ENCODE data around the gene NT5C1A.

NT5C1A gene

DNA sequence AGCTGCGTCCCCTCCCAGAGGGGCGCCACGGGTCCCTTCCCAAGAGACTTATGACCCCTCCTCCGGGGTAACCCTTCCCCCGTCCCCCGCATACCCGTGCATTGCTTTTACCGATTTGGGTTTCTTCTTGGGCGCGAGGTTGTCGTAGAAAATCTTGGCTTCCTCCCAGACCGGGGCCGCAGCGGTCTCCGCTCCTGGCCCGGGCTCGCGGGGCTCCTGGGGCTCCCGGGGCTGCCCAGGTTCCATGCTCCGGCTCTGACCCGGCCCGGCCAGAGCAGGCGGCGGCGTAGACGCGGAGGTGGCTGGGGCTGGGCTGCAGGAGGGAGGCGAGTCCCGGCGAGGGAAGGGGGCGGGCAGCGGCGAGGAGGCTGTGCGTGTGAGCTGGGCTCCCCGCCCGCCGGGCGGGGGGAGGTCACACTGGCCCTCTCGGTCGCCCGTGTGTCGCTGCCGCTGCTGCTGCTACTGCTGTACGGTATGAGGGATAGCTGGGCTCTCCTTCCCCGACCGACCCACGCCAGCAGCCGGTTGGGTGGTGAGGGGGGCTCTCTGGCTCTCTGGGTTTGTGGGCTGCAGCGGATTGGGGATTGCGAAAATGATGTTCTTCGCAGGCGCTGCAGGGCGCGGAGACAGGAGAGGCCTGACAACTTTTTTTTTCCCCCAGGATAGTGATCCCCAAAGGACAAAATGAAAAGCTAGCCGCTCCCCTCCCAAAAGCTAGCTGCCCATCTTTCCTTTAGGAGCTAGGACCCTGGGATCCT, at the start of gene NT5C1A:
Gene NT5C1A, minus strand, starts transcription at position 315 of the 758 bp plus-strand sequence. Its CDS starts 69 bp downstream, at position 246.
- no peak for DNase-seq

DNA sequence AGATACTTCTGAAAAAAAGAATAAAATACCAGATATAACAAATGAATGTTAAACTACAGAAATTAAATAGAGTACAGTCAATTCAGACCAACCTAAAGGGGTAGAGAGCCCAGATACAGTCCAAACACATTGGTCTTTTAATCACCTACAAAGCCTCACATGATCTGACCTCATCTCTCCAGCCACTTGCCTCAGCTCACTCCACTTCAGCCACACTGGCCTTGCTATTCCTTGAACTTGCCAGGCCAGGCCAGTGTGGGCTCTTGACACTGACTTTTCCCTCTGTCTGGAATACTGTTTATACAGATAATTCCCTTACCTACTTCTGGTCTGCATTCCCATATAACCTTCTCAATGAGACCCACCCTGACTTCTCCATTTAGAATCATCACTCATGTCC, 49.8 kb upstream of the NT5C1A start:
- DNase-seq: no peak

DNA sequence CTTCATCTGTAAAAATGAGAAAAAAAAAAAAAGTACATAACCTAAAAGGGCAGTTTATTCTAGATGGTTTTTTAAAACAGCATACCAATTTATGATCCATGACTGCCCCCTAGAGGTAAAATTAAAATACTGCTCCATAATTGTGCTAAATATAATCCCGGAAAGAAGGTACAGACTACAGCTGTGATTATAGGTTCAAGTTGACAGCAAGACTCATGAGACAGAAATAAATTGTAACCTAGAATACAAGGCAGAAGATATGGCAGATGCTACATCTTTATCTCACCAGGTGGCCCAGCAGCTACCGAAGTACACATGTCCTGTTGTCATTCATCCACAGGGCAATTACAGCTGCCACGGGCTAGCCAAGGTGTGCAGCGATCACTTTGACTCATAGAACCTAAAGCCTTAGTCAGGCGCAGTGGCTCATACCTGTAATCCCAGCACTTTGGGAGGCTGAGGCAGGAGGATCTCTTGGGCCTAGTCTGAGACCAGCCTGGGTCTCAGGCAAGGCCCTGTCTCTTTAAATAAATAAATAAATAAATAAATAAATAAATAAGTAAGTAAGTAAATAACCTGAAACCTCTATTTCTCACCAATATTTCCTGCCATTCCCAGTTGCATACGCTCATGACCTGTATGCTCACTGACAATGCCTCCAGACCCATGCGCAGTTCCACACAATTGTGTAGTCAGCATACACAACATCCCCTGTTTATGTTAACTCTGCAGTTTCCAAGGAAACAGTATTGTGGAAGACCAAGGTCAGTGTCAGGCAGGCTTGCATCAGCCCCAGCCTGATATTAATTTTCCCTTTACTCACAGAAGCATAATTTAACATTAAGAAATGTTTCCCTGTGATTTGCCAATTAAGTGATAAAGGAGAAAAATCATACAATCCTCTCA, 48.4 kb upstream of the NT5C1A start:
- peak in 1 of 2 donors; percentile 42 for DNase-seq

DNA sequence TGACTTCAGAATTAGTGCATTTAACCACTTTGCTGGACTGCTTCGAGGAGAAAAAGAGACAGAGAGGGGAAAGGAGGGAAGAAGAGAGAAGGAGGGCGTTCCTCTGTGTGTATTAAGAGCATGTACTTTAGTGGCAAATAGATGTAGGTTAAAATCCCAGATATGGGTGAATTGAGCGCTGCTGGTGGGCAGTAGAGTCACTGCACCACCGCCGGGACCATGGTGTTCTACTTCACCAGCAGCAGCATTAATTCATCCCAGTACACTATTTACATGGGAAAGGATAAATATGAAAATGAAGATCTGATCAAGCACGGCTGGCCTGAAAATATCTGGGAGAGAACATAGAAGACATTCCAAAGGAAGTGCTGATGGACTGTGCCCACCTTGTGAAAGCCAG, 45.9 kb upstream of the NT5C1A start:
- DNase-seq: no peak

DNA sequence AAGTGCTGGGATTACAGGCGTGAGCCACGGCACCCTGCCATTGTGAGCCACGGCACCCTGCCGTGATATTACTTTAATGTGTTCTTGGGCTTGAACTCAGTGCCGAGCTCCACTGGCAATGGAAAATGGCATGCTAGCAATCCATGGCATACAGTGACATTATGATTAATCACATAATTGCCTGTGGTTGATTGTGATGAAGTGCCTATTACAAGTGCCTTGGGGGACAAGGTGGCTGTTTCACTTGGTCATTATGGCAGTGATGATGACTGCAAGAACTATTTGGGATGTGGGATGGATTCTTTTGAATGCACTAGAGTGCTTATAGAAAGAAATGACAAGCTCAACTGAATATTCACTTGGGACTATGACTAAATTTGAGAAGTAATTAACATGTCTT, 41.6 kb upstream of the NT5C1A start:
- DNase-seq: no peak

DNA sequence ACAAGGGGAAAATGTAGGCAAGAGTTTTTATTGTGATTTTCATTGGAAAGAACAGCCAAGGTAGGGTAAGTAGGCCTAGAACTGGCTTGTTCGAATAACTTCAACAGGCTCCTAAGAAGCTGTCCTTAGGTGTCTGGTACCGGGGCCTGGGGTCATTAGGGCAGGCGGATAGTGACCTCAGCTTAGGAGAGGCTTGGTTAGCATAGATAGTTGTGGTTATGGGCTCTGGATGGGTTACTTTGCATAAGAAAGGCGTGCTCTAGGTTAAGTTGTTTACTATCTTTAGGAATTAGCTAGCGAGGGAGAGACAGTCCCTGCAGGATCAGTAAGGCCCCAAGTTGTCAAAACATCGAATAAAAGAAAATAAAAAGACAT, 40.0 kb upstream of the NT5C1A start:
- no peak for DNase-seq

DNA sequence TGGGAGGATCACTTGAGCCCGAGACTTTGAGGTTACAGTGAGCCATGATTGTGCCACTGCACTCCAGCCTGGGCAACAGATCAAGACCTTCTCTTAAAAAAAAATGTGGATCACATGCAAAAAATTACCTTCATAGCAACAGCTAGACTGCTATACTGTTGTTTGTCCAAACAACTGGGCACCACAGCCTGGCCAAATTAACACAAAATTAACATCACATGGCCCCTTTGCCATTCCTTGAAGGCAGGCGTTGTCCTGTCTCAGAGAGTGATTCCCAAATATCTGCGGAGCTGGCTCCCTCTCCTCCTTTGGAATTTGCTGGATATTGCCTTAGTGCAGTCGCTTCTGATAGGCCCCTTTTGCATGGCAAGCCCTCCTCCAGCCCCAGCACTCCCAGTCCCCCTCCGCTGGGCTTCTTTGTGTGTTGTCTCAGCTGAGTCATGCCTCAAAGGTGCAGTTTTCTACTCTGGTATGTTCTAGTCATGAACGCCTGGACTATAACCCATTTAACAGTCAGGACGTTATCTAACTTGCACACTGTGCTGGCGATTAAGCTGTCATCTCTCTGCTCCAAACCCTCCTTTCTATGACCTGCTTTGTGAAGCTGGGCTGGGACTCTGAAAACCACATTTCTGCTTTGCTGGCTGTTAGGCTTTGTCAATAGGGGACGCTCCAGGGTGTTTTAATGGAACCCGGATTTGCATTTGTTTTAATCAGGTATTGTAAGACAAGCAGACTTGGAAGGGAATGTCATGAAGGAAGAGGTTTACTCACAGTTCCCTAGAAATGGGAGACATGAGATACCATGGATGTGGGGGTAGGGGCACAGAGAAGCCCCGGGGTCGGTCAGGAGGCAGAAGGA, 39.4 kb upstream of the NT5C1A start:
- DNase-seq: no peak

DNA sequence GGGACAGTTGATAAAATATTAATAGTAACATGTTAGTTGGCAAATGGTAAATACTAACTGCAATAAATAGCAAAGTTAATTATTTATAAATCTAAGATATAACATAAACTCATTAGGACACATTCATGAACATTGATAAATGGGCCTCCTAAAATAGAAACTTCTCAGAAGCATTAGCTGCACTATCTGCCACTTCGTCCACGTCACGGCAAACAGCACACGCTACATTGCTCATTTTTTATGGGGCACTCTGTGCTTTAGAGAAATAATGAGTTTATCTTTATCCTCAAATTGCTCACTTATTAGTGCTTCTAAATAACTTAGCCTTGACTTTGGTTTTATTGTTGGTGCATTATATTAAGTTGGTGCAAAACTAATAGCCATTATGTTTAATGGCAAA, 35.6 kb upstream of the NT5C1A start:
- DNase-seq: no peak

DNA sequence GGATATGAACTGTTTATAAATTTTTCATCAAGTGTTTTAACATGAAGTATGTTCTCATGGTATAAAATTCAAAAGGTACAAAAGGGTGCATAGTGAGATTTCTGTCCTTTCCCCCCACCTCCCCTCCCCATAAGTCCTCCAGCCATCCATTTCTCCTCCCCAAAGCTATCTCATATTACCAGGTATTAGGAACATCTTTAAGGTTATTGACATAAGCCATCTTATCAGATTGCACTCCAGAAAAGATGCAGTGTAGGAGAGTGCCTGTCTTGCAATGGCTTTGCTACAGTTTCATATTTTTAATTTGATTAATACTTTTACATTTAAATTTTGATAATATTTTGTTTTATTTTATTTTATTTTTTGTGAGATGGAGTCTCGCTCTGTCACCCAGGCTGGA, 32.9 kb upstream of the NT5C1A start:
- DNase-seq: no peak

DNA sequence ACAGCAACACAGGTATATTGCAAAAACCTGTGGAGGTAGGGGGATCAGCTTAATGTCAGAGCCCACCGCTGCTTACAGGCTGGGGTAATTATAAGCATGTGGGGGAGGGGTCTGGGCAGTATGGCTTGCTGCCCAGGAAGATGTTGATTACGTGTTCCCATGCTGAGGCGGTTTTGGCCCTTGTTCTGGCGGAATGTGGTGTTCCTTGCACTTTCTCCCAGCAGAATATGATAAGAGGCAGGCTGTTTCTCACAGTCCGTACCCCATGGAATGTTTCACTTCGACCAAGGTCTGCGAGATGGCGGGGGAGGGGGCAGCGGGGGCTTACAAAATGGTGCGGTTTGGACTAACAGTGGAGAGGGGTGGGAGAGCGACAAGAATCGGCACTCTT, 29.1 kb upstream of the NT5C1A start:
- DNase-seq: no peak

DNA sequence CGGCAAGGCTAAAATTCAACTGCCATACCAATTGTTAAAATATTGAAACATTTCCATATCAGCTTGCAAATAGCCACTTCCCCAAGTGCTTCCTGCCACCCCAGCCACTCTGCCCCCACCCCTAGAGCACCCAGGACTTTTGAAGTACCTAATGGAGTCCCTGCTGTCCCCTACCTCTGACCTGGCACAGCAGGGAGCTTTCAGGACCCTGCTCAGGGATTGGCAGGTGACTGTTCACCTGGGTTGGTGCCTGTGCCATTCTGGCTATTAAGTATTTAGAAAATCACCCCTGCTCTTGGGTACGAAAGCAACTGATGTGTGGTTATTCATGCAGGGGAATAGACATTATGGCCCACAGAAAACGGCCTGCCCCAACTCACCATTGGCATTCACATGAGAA, 28.4 kb upstream of the NT5C1A start:
- DNase-seq: no peak

DNA sequence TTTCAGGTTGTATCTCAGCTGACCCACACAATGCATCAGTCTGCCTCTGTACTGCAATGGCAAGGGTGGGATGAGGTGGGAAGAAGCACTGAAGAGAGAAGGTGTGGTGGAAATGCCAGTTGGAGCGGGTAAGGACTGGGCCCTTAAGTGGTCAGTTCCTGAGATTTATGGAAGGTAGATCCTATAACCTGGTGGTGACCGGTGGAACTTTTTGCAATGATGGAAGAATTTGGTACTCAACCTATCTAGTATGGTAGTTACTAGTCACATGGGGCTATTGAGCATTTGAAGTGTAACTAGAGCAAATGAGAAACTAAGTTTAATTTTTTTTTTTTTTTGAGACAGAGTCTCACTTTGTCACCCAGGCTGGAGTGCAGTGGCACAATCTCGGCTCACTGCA, 27.5 kb upstream of the NT5C1A start:
- no peak for DNase-seq

DNA sequence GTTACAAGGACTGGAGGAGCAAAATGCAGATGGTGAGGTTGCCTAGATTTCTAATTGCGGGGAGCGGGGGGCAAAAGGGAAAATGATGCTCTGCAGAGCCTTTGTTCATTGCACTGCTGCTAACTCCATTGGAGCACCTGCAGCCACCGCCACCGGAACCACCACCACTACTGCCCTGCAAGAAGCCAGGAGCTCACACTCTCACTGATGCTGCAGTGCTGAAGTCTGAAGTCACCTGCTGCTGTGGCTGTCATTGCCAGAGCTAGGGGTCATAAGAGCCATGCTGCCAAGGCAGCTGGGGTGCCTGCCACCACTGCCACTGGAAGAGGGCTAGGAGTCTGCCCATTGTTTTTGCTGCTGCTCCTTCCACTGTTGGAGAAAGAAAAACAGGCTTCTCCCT, 26.7 kb upstream of the NT5C1A start:
- DNase-seq: no peak

DNA sequence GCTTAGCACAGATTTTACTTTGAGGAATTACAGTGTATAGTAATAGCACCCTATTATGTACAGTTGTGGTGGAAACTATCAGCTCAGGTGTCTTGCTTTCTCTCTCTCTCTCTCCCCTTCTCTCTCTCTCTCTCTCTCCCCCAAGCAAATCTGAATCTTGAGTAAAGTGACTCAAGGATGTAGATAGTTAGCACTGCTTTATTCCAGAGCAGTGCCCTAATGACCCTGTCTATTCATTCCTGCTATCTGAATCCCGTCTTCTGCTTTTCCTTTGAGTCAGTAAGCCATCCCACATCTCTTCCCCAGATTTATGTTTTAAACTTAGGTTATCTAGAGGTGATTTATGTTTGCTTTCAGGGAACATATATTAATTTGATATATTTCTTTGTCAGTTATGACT, 24.5 kb upstream of the NT5C1A start:
- no peak for DNase-seq

DNA sequence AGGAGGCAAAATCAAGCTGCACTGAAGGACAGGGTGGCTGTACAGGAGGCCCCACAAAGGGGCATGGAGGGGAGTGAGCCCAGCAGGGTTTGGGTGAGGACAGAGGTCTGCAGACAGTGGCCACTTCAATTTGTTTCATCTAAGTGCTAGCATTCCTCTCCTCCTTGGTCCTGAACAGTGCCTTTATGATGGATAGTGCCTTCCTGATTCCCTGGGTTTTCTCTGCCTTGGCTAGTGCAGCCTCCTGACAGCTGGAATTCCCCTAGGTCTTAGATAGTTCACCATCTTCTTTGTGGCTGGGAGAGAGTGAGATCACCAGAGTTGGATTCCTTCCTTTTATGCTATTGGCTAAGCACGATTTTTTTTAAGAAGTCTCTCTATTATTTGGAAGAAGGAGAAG, 23.1 kb upstream of the NT5C1A start:
- DNase-seq: no peak

DNA sequence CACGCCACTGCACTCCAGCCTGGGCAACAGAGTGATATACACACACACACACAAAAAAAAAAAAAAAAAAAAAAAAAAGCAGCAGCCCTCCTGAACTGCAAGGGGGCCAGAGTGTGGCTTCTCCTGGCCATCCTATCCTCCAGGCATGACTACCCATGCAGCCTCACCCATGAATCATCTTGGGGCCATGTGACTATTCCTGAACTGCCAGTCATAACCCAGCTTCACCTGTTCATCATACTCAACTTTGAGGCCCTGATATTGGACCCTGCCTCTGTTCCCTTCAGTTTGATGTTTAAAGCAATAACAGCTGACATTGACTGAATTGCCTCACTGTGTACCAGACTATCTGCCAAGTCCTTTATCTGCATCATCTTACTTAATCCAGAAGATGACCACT, 22.1 kb upstream of the NT5C1A start:
- DNase-seq: no peak

DNA sequence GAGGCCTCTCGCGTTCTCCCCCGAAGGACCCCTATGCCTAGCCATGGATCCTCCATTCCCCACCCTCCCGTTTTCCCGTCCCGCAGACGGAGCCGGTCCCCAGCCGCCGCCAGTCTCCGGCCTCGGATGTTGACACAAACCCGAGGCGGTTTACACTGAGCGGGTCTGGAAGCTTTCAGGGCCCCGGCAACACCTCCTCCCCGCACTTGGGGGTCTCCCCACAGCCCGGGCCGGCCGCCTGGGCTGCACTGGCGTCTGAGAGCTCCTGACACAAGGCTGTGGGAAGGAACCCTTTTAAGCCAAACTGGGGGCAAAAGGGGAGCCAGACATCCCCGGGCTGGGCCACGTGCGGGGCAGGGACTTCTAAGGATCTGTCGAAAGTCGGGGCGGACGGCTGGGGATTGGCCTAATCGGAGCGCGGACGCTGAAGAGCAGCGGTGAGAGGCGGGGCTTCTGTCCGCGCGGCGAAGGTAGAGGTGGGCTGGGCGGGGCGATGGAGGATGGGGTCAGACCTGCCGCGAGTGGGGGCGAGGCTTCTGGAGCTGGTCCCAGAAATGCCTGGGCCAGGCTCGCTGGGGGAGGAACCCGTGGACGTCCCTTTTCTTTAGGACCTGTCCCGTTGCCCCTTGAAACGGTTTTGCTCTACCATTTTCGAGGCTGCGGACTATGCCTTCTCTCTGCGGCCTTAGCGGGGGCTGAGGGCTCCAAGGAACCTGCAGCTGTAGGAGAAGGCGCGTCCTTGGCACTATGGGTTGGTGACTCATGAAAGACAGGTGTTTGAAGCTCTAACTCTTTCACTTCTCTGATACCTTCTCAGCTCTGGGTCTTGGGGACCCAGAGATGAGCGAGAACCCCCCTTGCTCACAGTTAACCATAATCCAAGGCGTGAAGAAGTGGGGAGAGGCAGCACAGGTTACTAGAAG, 20.5 kb upstream of the NT5C1A start:
- no peak for DNase-seq

DNA sequence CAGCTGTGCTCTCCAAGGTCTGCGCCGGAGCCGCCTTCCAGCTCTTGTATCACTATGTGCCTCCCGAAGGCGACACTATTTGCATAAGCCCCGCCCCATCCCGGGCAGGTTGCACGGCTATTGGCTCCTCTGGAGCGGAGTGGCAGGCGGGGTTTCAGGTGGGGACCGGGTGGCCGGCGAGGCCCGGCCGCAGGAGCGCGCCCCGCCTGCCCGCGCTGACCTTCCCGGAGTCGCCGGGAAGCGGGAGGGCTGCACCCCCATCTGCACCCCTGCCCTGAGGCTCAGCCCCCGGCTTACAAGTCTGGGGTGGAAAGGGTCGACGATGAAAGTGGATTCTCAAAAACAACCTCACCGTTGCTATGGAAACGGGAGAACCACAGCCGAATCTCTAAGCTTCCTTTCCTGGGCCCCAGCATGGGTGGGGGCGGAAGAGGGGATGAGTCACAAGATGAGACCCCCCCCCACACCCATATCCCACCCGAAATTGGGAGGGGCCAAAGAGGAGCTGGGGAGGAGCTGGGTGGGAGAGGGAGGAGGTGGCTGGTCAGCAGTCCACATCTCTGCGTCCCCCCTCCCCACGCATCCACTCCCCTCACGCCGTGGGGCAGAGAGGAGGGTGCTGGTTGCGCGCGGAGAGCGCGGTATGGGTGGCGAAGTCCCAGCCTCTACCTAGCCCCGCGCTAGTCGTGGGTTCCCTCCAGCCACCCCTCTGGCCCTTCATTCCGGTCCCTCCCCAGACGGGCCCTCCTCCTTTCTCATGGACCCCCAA, 19.7 kb upstream of the NT5C1A start, which contains the start of gene HPCAL4:
Gene HPCAL4, minus strand, starts transcription at position 51 of the 769 bp plus-strand sequence. CDS start 6,830 bp downstream, outside the sequence.
- peak in 1 of 2 donors; percentile 23 for DNase-seq

DNA sequence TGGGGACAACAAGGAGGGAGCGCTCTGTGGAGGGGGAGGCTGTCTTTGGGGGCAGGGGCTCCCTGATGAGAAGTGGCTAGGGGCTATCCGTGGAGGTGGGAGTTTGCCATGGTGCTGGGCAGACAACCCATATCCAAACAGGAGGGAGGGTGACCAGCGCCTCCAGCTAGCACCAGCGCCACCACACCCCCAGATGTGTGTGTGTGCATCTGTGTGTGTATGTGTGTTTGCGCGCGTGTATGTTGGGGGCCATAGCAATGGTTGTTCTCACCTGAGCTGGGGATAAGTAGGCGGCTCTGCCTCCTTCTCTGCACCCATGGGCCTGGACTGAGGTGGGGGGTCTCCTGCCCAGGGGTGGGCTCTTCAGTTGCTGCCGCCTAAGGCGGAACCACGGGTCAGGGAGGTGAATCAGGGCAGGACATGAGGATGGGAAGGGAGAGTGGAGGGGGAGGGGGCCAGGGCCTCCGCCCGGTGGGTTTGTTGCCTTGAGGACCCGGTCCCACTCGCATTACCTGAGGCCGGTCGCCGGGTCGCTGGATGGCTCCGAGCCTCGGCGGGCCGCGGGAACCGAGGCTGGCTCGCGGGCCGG, 19.0 kb upstream of the NT5C1A start:
- DNase-seq: no peak

DNA sequence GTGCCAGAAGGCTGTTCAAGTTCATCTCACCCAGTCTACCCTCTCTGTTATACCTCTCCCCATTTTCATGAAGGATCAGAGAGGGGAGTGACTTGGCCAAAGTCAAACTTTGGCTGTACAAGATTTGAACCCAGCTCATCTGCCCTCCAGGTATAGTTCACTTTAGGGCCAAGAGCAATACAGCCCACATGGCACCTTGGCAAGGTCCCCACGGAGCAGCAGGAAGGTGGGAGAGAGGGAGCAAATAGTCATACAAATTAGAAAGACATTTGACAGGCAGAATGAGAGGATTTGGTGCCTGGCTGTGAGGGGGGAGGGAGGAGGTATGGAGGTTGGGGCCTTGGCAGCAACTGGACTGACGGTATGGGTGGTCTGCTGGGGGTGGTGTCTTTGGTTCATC, 18.3 kb upstream of the NT5C1A start:
- no peak for DNase-seq

DNA sequence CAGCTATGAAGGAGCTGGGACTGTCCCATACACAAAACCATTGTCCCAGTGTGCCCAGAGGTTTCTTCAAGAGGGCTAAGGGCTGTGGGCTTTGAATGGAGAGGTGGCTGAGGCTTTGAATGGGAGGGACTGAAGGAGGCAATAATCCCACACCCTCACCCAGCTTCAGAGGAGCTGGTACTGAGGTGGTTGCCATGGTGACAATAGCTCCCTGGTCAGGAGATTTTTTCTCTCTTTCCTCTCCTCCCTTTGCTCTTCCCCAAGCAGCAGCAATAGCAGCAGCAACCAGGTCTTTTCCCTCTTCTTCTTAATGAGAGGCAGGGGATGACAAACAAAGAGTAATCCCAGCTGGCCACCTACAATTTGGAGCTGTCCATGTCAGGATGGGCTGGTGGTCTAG, 17.7 kb upstream of the NT5C1A start:
- DNase-seq: no peak
